Right lobe of liver (tissue), 4 donors: Measurements from ENCODE around the gene PRDM15.

Experiments used
- CTCF ChIP-seq, 4 donors: fragments of 200-600 bp in 3 of 4; fragments of 450-650 bp in 1 of 4; IDR thresholded peaks; one replicate each; pipeline versions ENCODE4 v1.5.1 to v1.8.0; 2016 to 2022; ENCODE audit warnings: antibody characterized with exemption in 4 of 4, mild to moderate bottlenecking in 2 of 4
- POLR2A ChIP-seq: fragments of 450-650 bp; IDR thresholded peaks from one replicate; pipeline ENCODE4 v1.6.1; 2017; ENCODE audit warnings: antibody characterized with exemption, mild to moderate bottlenecking
- donor health status: DM: no; HTN: no; CAD: no.
- donor health status: DM: no; HTN: no; CAD: no.
- donor health status: DM: no; HTN: yes; CAD: no.

DNA sequence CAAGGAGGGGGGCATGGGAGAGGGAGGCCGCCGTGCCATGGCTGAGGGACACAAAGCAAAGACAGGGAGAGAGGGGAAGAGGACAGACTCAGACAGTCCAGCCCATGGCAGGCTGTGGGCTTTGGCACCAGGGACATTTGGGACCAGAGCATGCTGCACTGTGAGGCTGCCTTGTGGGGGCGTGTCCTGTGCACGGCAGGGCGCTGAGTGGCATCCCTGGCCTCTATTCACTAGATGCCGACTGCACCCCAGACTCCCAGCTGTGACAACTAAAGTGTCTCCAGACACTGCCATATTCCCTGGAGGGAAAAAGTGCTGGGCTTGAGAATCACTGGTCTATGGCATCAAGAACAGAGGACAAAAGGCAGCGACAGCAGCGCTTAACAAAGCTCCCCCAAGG lies 18.6 kb upstream of the PRDM15 start:
- TF ChIP-seq CTCF (IDR thresholded peaks at IDR 0.05), result no peak
- no peak for TF ChIP-seq POLR2A
